H9 (cell line): ENCODE measurements around the gene SSR3. TPM values are rescaled to one million over a fixed set of nuclear protein-coding genes. Genes with fewer than 3 reads are reported as not detected.

Source experiments
- DNase-seq: peaks from one replicate; pipeline ENCODE4 v3.0.0-alpha.2; 2017
- H2AFZ ChIP-seq: one replicate; pipeline ENCODE4 v1.6.1; 2013; ENCODE audit warnings: mild to moderate bottlenecking, low read length, control low read depth, moderate library complexity
- H2AK5ac ChIP-seq: 2 replicates; pipeline ENCODE4 v1.6.1; 2013; ENCODE audit warnings: low read length, control low read depth, mixed read lengths; ENCODE audit not compliant: insufficient read length
- H2BK120ac ChIP-seq: one replicate; pipeline ENCODE4 v1.6.1; 2013; ENCODE audit warnings: low read depth, mild to moderate bottlenecking, low read length, control low read depth, inconsistent platforms; ENCODE audit not compliant: poor library complexity, severe bottlenecking
- H2BK12ac ChIP-seq: 2 replicates; pipeline ENCODE4 v1.6.1; 2013; ENCODE audit warnings: low read length, control low read depth, mixed read lengths, low read depth; ENCODE audit not compliant: insufficient read length
- H2BK15ac ChIP-seq: 2 replicates; pipeline ENCODE4 v1.6.1; 2013; ENCODE audit warnings: low read depth, low read length, control low read depth
- H2BK20ac ChIP-seq: one replicate; pipeline ENCODE4 v1.6.1; 2013; ENCODE audit warnings: low read depth, mild to moderate bottlenecking, low read length, control low read depth, inconsistent platforms; ENCODE audit not compliant: poor library complexity, severe bottlenecking
- H2BK5ac ChIP-seq: 2 replicates; pipeline ENCODE4 v1.6.1; 2013; ENCODE audit warnings: low read length, control low read depth, mixed read lengths; ENCODE audit not compliant: insufficient read length
- H3K14ac ChIP-seq: 2 replicates; pipeline ENCODE4 v1.6.1; 2013; ENCODE audit warnings: low read length, control low read depth; ENCODE audit not compliant: insufficient read depth
- H3K18ac ChIP-seq: 2 replicates; pipeline ENCODE4 v1.6.1; 2013; ENCODE audit warnings: low read depth, mild to moderate bottlenecking, mixed read lengths, low read length, control low read depth; ENCODE audit not compliant: insufficient read length
- H3K23ac ChIP-seq: 2 replicates; pipeline ENCODE4 v1.6.1; 2013; ENCODE audit warnings: low read length, control low read depth, mixed read lengths, low read depth; ENCODE audit not compliant: insufficient read length
- H3K23me2 ChIP-seq: 2 replicates; pipeline ENCODE4 v1.6.1; 2013; ENCODE audit warnings: low read depth, mild to moderate bottlenecking, mixed read lengths, low read length, control low read depth; ENCODE audit not compliant: insufficient read length, poor library complexity, severe bottlenecking
- H3K27ac ChIP-seq: 2 replicates; pipeline ENCODE4 v1.5.1; 2013; ENCODE audit warnings: low read length, control low read depth, mixed read lengths, low read depth; ENCODE audit not compliant: insufficient read length
- H3K27me3 ChIP-seq: 2 replicates; pipeline ENCODE4 v1.6.1; 2013; ENCODE audit warnings: low read length, control low read depth, inconsistent platforms; ENCODE audit not compliant: insufficient read depth
- H3K4ac ChIP-seq: 2 replicates; pipeline ENCODE4 v1.6.1; 2013; ENCODE audit warnings: low read depth, mild to moderate bottlenecking, control low read depth, inconsistent platforms, low read length, moderate library complexity
- H3K4me1 ChIP-seq: 2 replicates; pipeline ENCODE4 v1.6.1; 2013; ENCODE audit warnings: low read length, control low read depth, inconsistent platforms; ENCODE audit not compliant: insufficient read depth
- H3K4me2 ChIP-seq: 2 replicates; pipeline ENCODE4 v1.6.1; 2013; ENCODE audit warnings: low read length, control low read depth, mixed read lengths; ENCODE audit not compliant: insufficient read length, insufficient read depth
- H3K56ac ChIP-seq: 2 replicates; pipeline ENCODE4 v1.6.1; 2013; ENCODE audit warnings: low read depth, mild to moderate bottlenecking, mixed read lengths, low read length, control low read depth; ENCODE audit not compliant: insufficient read length
- H3K79me1 ChIP-seq: 2 replicates; pipeline ENCODE4 v1.6.1; 2013; ENCODE audit warnings: low read depth, mild to moderate bottlenecking, moderate library complexity, low read length, control low read depth, inconsistent platforms; ENCODE audit not compliant: insufficient read depth, poor library complexity, severe bottlenecking
- H3K79me2 ChIP-seq: 2 replicates; pipeline ENCODE4 v1.6.1; 2013; ENCODE audit warnings: low read length, control low read depth, inconsistent platforms; ENCODE audit not compliant: insufficient read depth
- H3K9ac ChIP-seq: 2 replicates; pipeline ENCODE4 v1.6.1; 2013; ENCODE audit warnings: low read length, control low read depth, mixed read lengths; ENCODE audit not compliant: insufficient read length; ENCODE audit errors: extremely low read depth
- H3K9me3 ChIP-seq: one replicate; pipeline ENCODE4 v1.6.1; 2013; ENCODE audit warnings: low read depth, low read length, inconsistent platforms; ENCODE audit not compliant: control insufficient read depth
- H3T11ph ChIP-seq: one replicate; pipeline ENCODE4 v1.6.1; 2013; ENCODE audit warnings: mild to moderate bottlenecking, low read length, control low read depth, inconsistent platforms
- H4K20me1 ChIP-seq: one replicate; pipeline ENCODE4 v1.6.1; 2013; ENCODE audit not compliant: control insufficient read depth, insufficient read length, insufficient read depth
- H4K5ac ChIP-seq: 2 replicates; pipeline ENCODE4 v1.6.1; 2013; ENCODE audit warnings: low read depth, mild to moderate bottlenecking, mixed read lengths, low read length, control low read depth; ENCODE audit not compliant: insufficient read length
- H4K8ac ChIP-seq: replicated peaks from 2 replicates; pipeline ENCODE4 v1.6.1; 2013; ENCODE audit warnings: low read length, control low read depth, mixed read lengths, low read depth; ENCODE audit not compliant: insufficient read length
- H4K91ac ChIP-seq: 2 replicates; pipeline ENCODE4 v1.6.1; 2013; ENCODE audit warnings: low read depth, mild to moderate bottlenecking, moderate library complexity, mixed read lengths, low read length, control low read depth; ENCODE audit not compliant: insufficient read length
- H3K27ac Mint-ChIP-seq, 3 experiments: 2 replicates in 2 of 3; 3 replicates in 1 of 3; pipeline ENCODE4 v1.8.0; 2020 to 2021; ENCODE audit warnings: mixed read lengths in 3 of 3, mild to moderate bottlenecking in 1 of 3, moderate library complexity in 1 of 3
- H3K27me3 Mint-ChIP-seq: 2 replicates; pipeline ENCODE4 v1.8.0; 2021; ENCODE audit warnings: low read depth, mild to moderate bottlenecking, moderate library complexity, mixed read lengths
- H3K36me3 Mint-ChIP-seq, 3 experiments: 2 replicates in 2 of 3; 3 replicates in 1 of 3; pipeline ENCODE4 v1.8.0; 2020 to 2021; ENCODE audit warnings: low read depth in 3 of 3, mixed read lengths in 3 of 3; ENCODE audit not compliant: insufficient read depth in 1 of 3
- H3K4me1 Mint-ChIP-seq, 2 experiments: 2 replicates each; pipeline ENCODE4 v1.8.0; 2020; ENCODE audit warnings: mixed read lengths in 2 of 2
- H3K4me3 Mint-ChIP-seq, 2 experiments: 2 replicates in 1 of 2; 3 replicates in 1 of 2; pipeline ENCODE4 v1.8.0; 2020 to 2021; ENCODE audit warnings: mild to moderate bottlenecking in 2 of 2, mixed read lengths in 2 of 2, moderate library complexity in 1 of 2
- H3K9me3 Mint-ChIP-seq, 2 experiments: 2 replicates in 1 of 2; 3 replicates in 1 of 2; pipeline ENCODE4 v1.8.0; 2020; ENCODE audit warnings: mild to moderate bottlenecking in 2 of 2, mixed read lengths in 2 of 2, moderate library complexity in 1 of 2
- WGBS: extraction: QIAGEN DNeasy Blood & Tissue Kit; methylation state at CpG from one replicate; pipeline ENCODE4 v1.1.7; 2013; ENCODE audit warnings: missing lambda C conversion rate, low lambda C conversion rate, mixed read lengths; ENCODE audit not compliant: insufficient read length; ENCODE audit errors: extremely low coverage; 5-methylcytosine and 5-hydroxymethylcytosine counted together
- total RNA-seq: library from RNA; stranded (reverse); gene quantifications from 2 replicates; pipeline ENCODE4 v1.2.1, GENCODE V29; 2021
- TF ChIP-seq, protein P1 (sequence below): fragments of 200-600 bp; sonication (generic); conservative IDR thresholded peaks from 3 replicates; pipeline ENCODE4 v1.8.0; 2021; ENCODE audit warnings: antibody characterized with exemption, mild to moderate bottlenecking

Gene SSR3
- total RNA-seq, 1 experiment from 2014 or later, result 177 TPM

DNA sequence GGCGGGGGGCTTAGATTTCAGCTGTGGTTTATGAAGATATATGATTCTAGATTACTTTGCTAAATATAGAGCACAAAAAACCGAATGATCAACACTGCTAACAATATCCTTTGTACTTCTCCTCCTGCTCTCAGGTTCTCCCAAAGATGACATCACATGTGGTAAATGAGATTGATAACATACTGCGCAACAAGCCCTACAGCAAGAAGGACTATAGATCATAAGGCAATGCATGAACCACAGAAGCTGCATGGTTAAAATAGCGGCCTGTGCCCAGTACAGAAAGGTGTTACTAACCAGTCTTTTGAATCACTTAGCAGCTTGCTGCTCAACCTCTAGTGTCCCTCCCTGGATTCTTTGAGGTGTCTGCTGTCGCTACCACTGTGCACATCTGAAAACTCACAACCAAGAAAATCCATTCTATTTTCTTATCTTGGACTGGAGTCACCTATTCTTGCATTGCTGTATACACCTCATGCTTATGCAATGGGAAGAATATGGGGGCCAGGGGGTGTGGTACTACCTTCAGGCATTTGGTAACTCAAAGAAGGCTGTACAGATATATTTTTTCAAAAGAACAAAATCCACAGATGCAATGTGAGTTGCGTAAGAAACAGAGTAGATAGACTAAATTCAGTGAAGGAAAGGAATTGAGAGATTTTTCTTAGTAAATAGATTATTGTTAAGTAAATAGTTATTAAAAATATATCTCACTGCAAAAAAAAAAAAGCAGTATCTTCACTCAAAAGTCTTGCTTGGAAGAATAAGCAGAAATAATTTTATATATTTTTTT lies 18.2 kb downstream of the SSR3 start:
- no peak overlapping the region for H3K27ac ChIP-seq
- TF ChIP-seq, protein P1, sequence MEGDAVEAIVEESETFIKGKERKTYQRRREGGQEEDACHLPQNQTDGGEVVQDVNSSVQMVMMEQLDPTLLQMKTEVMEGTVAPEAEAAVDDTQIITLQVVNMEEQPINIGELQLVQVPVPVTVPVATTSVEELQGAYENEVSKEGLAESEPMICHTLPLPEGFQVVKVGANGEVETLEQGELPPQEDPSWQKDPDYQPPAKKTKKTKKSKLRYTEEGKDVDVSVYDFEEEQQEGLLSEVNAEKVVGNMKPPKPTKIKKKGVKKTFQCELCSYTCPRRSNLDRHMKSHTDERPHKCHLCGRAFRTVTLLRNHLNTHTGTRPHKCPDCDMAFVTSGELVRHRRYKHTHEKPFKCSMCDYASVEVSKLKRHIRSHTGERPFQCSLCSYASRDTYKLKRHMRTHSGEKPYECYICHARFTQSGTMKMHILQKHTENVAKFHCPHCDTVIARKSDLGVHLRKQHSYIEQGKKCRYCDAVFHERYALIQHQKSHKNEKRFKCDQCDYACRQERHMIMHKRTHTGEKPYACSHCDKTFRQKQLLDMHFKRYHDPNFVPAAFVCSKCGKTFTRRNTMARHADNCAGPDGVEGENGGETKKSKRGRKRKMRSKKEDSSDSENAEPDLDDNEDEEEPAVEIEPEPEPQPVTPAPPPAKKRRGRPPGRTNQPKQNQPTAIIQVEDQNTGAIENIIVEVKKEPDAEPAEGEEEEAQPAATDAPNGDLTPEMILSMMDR, result no peak
- WGBS, result no CpG with 5 or more reads among the region's 6 CpGs

More for the DNA sequence above, 18.2 kb downstream of the SSR3 start:
- Histone ChIP-seq H2BK15ac (no peak overlapping the region), H4K8ac (no peak overlapping the region), H3K79me1 (no peaks in the 10 kb centered on the region), H2BK20ac (no peak overlapping the region), H3K27me3 (no peaks in the 10 kb centered on the region), H3K18ac (no peak overlapping the region), H3K4me1 (peaks cover 5% of the 10 kb centered on the region; the same call in 1 of the 2 replicates), H3K4ac (no peak overlapping the region), H2AFZ (no peak overlapping the region), H4K5ac (no peak overlapping the region), H4K20me1 (no peaks in the 10 kb centered on the region), H3K14ac (no peak overlapping the region), H3K4me2 (no peak overlapping the region), H3K23me2 (no peaks in the 10 kb centered on the region), H2BK5ac (no peak overlapping the region), H3K79me2 (no peaks in the 10 kb centered on the region), H4K91ac (no peak overlapping the region), H2BK12ac (no peak overlapping the region), H3K9ac (no peak overlapping the region), H3K9me3 (no peaks in the 10 kb centered on the region), H2BK120ac (no peak overlapping the region), H3K23ac (no peak overlapping the region), H3T11ph (no peak overlapping the region), H2AK5ac (no peak overlapping the region), H3K56ac (no peak overlapping the region)
- H3K36me3 Mint-ChIP-seq, result peaks cover 3 to 18% (median 8%) of the 10 kb centered on the region in 3 experiments; a peak in 5 of 7 replicates
- H3K4me1 Mint-ChIP-seq, result peaks cover 20 to 25% of the 10 kb centered on the region in 2 experiments
- no peak overlapping the region for H3K4me3 Mint-ChIP-seq
- H3K27ac Mint-ChIP-seq, result no peak overlapping the region
- no peaks in the 10 kb centered on the region for H3K9me3 Mint-ChIP-seq
- no peak for DNase-seq
- H3K27me3 Mint-ChIP-seq, result no peaks in the 10 kb centered on the region
